Heart left ventricle (tissue), 16 donors: Measurements from ENCODE around the gene DYNLT1. TPM values are rescaled to one million over a fixed set of nuclear protein-coding genes. Genes with fewer than 3 reads are reported as not detected.

Experiments used
- ATAC-seq, 4 donors: fragments of 200-7000 bp; cut with Tn5 transposase; one replicate each; pipeline ENCODE4 v1.9.1; 2020 to 2022; ENCODE audit warnings: moderate library complexity in 4 of 4, mild to moderate bottlenecking in 3 of 4, moderate number of reproducible peaks in 1 of 4
- DNase-seq, 5 donors: peaks; one replicate each; pipeline ENCODE4 v3.0.0-alpha.2; 2020
- H3K27ac ChIP-seq, 12 donors: fragments of 200-600 bp; sonication (generic) in 4 of 12; one replicate each; pipeline versions ENCODE4 v1.5.0 to v1.8.0; 2016 to 2022; ENCODE audit warnings: mild to moderate bottlenecking in 2 of 12
- H3K27me3 ChIP-seq, 9 donors: fragments of 200-600 bp; sonication (generic) in 2 of 9; one replicate each; pipeline versions ENCODE4 v1.5.1 to v1.8.0; 2016 to 2022; ENCODE audit warnings: mild to moderate bottlenecking in 3 of 9
- H3K36me3 ChIP-seq, 9 donors: fragments of 200-600 bp; sonication (generic) in 2 of 9; one replicate each; pipeline versions ENCODE4 v1.5.0 to v1.8.0; 2018 to 2022; ENCODE audit warnings: mild to moderate bottlenecking in 2 of 9
- H3K4me1 ChIP-seq, 12 donors: fragments of 200-600 bp; sonication (generic) in 4 of 12; one replicate each; pipeline versions ENCODE4 v1.5.0 to v1.8.0; 2016 to 2022; ENCODE audit warnings: mild to moderate bottlenecking in 3 of 12
- H3K4me3 ChIP-seq, 12 donors: fragments of 200-600 bp; sonication (generic) in 4 of 12; one replicate each; pipeline versions ENCODE4 v1.5.0 to v1.8.0; 2017 to 2022; ENCODE audit warnings: mild to moderate bottlenecking in 9 of 12, moderate library complexity in 4 of 12
- H3K9me3 ChIP-seq, 12 donors: fragments of 200-600 bp; sonication (generic) in 4 of 12; one replicate each; pipeline versions ENCODE4 v1.5.0 to v1.8.0; 2016 to 2022; ENCODE audit warnings: mild to moderate bottlenecking in 1 of 12
- POLR2A ChIP-seq, 2 donors: fragments of 450-650 bp; IDR thresholded peaks; one replicate each; pipeline ENCODE4 v1.6.1; 2017; ENCODE audit warnings: antibody characterized with exemption in 2 of 2, mild to moderate bottlenecking in 2 of 2, moderate library complexity in 2 of 2
- WGBS, 4 donors: extraction: QIAGEN DNeasy Blood & Tissue Kit in 2 of 4; methylation state at CpG; one replicate each; pipeline versions ENCODE4 v1.1.5 to v1.1.7; 2013 to 2018; 5-methylcytosine and 5-hydroxymethylcytosine counted together
- intact Hi-C, 10 donors: fragments of 100-400 bp; cut with DNase I; formaldehyde crosslinking; loops; one replicate each; pipeline versions ENCODE4 v1.11.1 to v1.14.2; 2022
- polyA plus RNA-seq, 2 donors: library from polyadenylated mRNA; stranded (reverse); fragments of 200-250 nt; gene quantifications; one replicate each; pipeline ENCODE4 v1.2.3, GENCODE V29; 2013
- total RNA-seq, 9 donors: library from RNA; depleted of rRNA in 2 of 9; stranded (reverse); fragments of >200 nt in 2 of 9; fragmentation: NEBNext Ultra II Directional in 3 of 9; extraction: Animal tissue kit (Norgen Biotek cat#: 25700) in 3 of 9; gene quantifications; one replicate each; pipeline versions ENCODE4 v1.1.0 to v1.2.4, GENCODE V29; 2016 to 2023
- TF ChIP-seq, protein P1 (sequence below), 12 donors: fragments of 200-600 bp; sonication (generic) in 4 of 12; IDR thresholded peaks; one replicate each; pipeline versions ENCODE4 v1.5.0 to v1.8.0; 2018 to 2022; ENCODE audit warnings: antibody characterized with exemption in 12 of 12, mild to moderate bottlenecking in 5 of 12
- donor health status: ischemic (EF 13 %, LVEDD 7.1; RV severe dilation, severe dysfunction).
- donor health status: healthy with polysubstance abuse.
- donor health status: DM: no; HTN: yes; CAD: no.
- donor health status: DM: no; HTN: no; CAD: no.
- donor health status: ischemic (EF 25% LVEDD 6.9; RV normal size, moderate dysfunction).
- donor health status: ischemic (EF 25% LVEDD 5.7; RV mildly dilated, moderate dysfunction).
- donor health status: healthy.
- donor health status: DM: yes; HTN: yes; CAD: no.
- donor health status: ischemic (EF 35%, LVEDD 5.7; RV mildly dilated, moderate dysfunction).
- donor health status: nonischemic (EF 11% LVEDD 7.7; RV severe dilation, severe dysfunction).
- donor health status: DM: yes; HTN: yes; CAD: no.
- donor health status: PGD.
- donor health status: ischemic (EF 29% LVEDD 5.4; RV normal size, mild dysfunction).
- donor health status: nonischemic (EF 23%, LVEDD 6.1; RV moderate dilation, normal function).

The DYNLT1 gene
- total and polyA plus RNA-seq, 11 donors, result 68.4 to 177 (median 125) TPM

DNA sequence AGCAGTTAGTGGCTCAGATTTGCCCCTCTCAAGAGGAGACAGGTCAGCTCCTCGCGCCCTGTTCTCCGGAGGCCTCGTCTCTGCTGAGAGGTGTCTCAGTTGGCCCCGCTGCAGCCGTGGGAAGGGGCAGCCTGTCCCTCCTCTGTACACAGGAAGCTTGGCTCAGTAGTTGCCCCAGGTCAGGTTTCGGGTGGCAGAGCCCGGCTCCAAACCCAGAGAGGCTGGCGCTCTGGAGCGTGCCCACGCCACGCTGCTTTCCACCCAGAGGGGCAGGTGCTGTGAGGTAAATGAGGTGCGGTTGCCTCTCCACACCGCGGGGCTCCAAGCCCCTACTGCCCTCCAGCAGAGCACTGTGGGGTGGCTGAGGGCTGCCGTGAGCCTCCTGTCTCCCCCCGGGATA lies 16.0 kb downstream of the DYNLT1 start:
- H3K4me1 ChIP-seq, result peaks cover 0 to 38% (median 20%) of the 10 kb centered on the region in 12 donors
- no peak overlapping the region for H3K4me3 ChIP-seq
- H3K36me3 ChIP-seq, result peaks cover 0 to 86% (median 23%) of the 10 kb centered on the region in 9 donors
- WGBS, 4 donors, result 92 to 98% (median 92%) methylated on average over 11 to 17 of the region's 17 CpGs
- no peak for TF ChIP-seq POLR2A (IDR thresholded peaks at IDR 0.05)
- TF ChIP-seq, protein P1, sequence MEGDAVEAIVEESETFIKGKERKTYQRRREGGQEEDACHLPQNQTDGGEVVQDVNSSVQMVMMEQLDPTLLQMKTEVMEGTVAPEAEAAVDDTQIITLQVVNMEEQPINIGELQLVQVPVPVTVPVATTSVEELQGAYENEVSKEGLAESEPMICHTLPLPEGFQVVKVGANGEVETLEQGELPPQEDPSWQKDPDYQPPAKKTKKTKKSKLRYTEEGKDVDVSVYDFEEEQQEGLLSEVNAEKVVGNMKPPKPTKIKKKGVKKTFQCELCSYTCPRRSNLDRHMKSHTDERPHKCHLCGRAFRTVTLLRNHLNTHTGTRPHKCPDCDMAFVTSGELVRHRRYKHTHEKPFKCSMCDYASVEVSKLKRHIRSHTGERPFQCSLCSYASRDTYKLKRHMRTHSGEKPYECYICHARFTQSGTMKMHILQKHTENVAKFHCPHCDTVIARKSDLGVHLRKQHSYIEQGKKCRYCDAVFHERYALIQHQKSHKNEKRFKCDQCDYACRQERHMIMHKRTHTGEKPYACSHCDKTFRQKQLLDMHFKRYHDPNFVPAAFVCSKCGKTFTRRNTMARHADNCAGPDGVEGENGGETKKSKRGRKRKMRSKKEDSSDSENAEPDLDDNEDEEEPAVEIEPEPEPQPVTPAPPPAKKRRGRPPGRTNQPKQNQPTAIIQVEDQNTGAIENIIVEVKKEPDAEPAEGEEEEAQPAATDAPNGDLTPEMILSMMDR (IDR thresholded peaks at IDR 0.05), result no peak
- intact Hi-C loops, result loop anchor here in 3 of 10 donors (5.0 to 10.0 kb wide), 2 partner anchors 56 to 59 kb away; no protein-coding TSS in a partner anchor
- H3K27me3 ChIP-seq, result no peaks in the 10 kb centered on the region
- DNase-seq (peak in 1 of 5 donors; percentile 26), ATAC-seq (no peak)
- H3K27ac ChIP-seq, result no peak overlapping the region
- no peaks in the 10 kb centered on the region for H3K9me3 ChIP-seq

DNA sequence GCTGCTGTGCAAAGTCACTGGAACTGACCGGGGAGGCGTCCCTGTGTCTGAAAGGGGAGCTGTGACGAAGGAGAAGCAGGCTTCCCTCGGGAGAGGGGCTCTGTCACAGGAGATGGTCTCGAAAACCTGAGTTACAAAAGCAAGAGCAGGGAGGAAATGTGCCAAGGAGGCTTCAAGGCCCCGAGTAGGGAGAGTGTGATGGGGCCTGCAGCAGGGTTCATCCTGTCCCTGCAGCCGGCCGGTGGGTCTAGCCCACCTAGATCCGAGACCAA lies 16.7 kb downstream of the DYNLT1 start:
- H3K27ac ChIP-seq, result no peak overlapping the region
- no peak for TF ChIP-seq POLR2A (IDR thresholded peaks at IDR 0.05)
- TF ChIP-seq, protein P1 (IDR thresholded peaks at IDR 0.05), result no peak
- DNase-seq (no peak), ATAC-seq (no peak)
- intact Hi-C loops, result loop anchor here in 3 of 10 donors (5.0 to 10.0 kb wide), 2 partner anchors 57 to 59 kb away; no protein-coding TSS in a partner anchor
- peaks cover 0 to 86% (median 16%) of the 10 kb centered on the region in 9 donors for H3K36me3 ChIP-seq
- no peak overlapping the region for H3K4me3 ChIP-seq
- H3K27me3 ChIP-seq, result no peaks in the 10 kb centered on the region
- H3K9me3 ChIP-seq, result no peaks in the 10 kb centered on the region
- 88 to 91% (median 89%) methylated on average over 9 of the region's 9 CpGs for WGBS, 4 donors
- peaks cover 0 to 38% (median 20%) of the 10 kb centered on the region in 12 donors for H3K4me1 ChIP-seq

DNA sequence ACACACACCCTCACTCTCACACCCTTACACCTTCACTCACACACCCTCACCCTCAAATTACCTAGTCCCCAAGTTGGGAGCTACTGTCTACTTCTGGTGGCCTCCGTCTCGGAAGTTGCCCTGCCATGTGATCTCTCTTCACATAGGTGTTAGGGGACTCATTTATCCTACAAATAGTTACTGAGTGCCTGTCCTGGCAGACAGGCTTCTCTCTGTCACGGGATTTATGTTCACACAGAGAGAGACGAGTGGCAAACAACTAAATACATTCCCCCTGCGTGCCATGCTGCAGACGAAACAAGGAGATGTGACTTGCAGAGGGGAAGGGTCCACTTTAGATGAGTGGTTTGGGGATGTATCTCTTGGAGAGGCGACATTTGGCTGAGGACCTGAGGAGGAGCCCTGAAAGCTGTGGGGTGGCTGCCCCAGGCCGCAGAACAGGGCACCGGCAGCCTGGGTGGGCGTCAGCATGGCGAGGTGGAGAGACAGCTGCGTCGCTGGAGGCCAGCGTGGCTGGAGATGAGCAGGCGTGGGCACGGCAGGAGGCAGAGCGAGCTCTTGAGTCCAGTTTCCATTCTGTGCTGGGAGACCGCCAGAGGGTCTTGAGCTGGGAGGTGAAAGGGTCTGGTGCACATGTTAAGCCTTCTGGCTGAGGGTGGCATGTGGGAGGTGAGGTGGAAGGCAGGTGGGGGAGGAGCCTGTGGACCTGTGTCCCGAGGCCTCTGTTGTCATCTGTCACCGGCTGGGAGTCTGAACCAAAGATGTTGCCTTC lies 17.2 kb downstream of the DYNLT1 start:
- Histone ChIP-seq H3K4me1 (peaks cover 0 to 36% (median 16%) of the 10 kb centered on the region in 12 donors), H3K4me3 (no peak overlapping the region), H3K27me3 (no peaks in the 10 kb centered on the region), H3K36me3 (peaks cover 0 to 85% (median 21%) of the 10 kb centered on the region in 9 donors), H3K27ac (peak overlapping the region in 1 of 12 donors; percentile 24), H3K9me3 (no peaks in the 10 kb centered on the region)
- DNase-seq (no peak), ATAC-seq (no peak)
- 65 to 86% (median 79%) methylated on average over 20 of the region's 20 CpGs for WGBS, 4 donors
- intact Hi-C loops, result loop anchor here in 3 of 10 donors (5.0 to 10.0 kb wide), 2 partner anchors 57 to 60 kb away; no protein-coding TSS in a partner anchor
- TF ChIP-seq, protein P1 (IDR thresholded peaks at IDR 0.05), result no peak
- TF ChIP-seq POLR2A (IDR thresholded peaks at IDR 0.05), result no peak

DNA sequence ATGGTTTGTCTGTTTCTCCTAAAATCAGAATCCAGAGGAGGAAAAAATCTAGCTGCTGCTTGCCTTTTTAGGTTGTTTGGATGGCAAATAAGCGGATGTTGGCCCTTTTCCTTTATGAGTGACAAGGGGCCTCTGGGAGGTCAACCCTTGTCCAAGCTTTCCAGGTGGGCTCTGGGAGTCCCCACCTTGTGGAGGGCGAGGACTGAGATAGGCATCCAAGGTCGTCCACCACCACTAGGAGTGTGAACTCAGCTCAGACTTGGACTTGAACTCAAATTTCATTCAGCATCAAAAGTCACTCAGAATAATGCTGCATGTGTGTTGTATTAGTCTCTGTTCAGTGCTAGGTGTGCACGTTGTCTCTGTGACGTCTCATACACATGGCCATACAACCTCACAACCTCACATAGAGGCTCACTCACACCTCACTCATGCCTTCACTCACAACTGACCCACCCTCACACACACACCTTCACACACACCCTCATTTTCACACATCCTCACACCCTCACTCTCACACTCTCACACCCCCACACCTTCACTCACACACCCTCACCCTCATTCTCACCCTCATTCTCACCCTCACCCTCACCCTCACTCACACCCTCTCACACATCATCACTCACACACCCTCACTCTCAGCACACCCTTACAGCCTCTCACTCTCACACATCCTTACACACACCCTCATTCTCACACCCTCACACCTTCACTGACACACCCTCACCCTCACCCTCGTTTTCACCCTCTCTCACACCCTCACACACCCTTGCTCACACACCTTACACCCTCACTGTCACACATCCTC lies 18.0 kb downstream of the DYNLT1 start:
- WGBS, 4 donors, result 79 to 88% (median 83%) methylated on average over 6 of the region's 6 CpGs
- H3K4me3 ChIP-seq, result no peak overlapping the region
- no peaks in the 10 kb centered on the region for H3K27me3 ChIP-seq
- intact Hi-C loops, result loop anchor here in 3 of 10 donors (5.0 to 10.0 kb wide), 2 partner anchors 58 to 61 kb away; no protein-coding TSS in a partner anchor
- no peak overlapping the region for H3K27ac ChIP-seq
- no peaks in the 10 kb centered on the region for H3K9me3 ChIP-seq
- TF ChIP-seq, protein P1 (IDR thresholded peaks at IDR 0.05), result no peak
- no peak for TF ChIP-seq POLR2A (IDR thresholded peaks at IDR 0.05)
- DNase-seq (no peak), ATAC-seq (no peak)
- peaks cover 0 to 93% (median 29%) of the 10 kb centered on the region in 9 donors for H3K36me3 ChIP-seq
- peaks cover 0 to 28% (median 10%) of the 10 kb centered on the region in 12 donors for H3K4me1 ChIP-seq
